ENCODE data around the gene EMC1.

DNA sequence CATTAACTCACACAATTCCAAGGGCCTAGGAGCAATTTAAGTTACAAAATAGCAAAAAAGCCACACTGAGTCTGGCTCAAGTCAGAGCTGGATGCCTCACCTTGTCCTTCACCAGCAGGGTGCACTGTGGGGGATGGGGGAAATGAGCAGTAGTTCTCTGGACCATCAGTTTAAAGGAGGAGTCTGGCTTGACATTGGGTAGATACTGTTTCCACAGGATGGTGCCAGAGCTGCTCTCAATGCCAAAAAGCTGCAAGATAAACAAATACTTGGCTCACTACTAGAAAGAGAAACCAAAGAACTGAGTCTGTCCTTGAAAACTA is 18.8 kb downstream of the EMC1 start:
- TF ChIP-seq YY1 (IDR thresholded peaks at IDR 0.05; ENCODE audit: low read depth) = no peak
- no peak for TF ChIP-seq POLR2AphosphoS5 (IDR thresholded peaks at IDR 0.05; ENCODE audit: low read depth, low read length)
- TF ChIP-seq, protein P1, sequence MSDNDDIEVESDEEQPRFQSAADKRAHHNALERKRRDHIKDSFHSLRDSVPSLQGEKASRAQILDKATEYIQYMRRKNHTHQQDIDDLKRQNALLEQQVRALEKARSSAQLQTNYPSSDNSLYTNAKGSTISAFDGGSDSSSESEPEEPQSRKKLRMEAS (IDR thresholded peaks at IDR 0.05; ENCODE audit: low read depth) = no peak
- TF ChIP-seq, protein P2, sequence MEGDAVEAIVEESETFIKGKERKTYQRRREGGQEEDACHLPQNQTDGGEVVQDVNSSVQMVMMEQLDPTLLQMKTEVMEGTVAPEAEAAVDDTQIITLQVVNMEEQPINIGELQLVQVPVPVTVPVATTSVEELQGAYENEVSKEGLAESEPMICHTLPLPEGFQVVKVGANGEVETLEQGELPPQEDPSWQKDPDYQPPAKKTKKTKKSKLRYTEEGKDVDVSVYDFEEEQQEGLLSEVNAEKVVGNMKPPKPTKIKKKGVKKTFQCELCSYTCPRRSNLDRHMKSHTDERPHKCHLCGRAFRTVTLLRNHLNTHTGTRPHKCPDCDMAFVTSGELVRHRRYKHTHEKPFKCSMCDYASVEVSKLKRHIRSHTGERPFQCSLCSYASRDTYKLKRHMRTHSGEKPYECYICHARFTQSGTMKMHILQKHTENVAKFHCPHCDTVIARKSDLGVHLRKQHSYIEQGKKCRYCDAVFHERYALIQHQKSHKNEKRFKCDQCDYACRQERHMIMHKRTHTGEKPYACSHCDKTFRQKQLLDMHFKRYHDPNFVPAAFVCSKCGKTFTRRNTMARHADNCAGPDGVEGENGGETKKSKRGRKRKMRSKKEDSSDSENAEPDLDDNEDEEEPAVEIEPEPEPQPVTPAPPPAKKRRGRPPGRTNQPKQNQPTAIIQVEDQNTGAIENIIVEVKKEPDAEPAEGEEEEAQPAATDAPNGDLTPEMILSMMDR (IDR thresholded peaks at IDR 0.05) = peak; percentile 14
- TF ChIP-seq EP300 (IDR thresholded peaks at IDR 0.05; ENCODE audit: borderline replicate concordance in 1 of 2, low read depth in 1 of 2, low read length in 1 of 2) = no peak
- no peak for TF ChIP-seq RCOR1 (IDR thresholded peaks at IDR 0.05; ENCODE audit: low read length)
- TF ChIP-seq, protein P3, sequence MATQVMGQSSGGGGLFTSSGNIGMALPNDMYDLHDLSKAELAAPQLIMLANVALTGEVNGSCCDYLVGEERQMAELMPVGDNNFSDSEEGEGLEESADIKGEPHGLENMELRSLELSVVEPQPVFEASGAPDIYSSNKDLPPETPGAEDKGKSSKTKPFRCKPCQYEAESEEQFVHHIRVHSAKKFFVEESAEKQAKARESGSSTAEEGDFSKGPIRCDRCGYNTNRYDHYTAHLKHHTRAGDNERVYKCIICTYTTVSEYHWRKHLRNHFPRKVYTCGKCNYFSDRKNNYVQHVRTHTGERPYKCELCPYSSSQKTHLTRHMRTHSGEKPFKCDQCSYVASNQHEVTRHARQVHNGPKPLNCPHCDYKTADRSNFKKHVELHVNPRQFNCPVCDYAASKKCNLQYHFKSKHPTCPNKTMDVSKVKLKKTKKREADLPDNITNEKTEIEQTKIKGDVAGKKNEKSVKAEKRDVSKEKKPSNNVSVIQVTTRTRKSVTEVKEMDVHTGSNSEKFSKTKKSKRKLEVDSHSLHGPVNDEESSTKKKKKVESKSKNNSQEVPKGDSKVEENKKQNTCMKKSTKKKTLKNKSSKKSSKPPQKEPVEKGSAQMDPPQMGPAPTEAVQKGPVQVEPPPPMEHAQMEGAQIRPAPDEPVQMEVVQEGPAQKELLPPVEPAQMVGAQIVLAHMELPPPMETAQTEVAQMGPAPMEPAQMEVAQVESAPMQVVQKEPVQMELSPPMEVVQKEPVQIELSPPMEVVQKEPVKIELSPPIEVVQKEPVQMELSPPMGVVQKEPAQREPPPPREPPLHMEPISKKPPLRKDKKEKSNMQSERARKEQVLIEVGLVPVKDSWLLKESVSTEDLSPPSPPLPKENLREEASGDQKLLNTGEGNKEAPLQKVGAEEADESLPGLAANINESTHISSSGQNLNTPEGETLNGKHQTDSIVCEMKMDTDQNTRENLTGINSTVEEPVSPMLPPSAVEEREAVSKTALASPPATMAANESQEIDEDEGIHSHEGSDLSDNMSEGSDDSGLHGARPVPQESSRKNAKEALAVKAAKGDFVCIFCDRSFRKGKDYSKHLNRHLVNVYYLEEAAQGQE (IDR thresholded peaks at IDR 0.05; ENCODE audit: low read depth, low read length) = no peak

Data from SK-N-SH (cell line).